Panc1 (cell line): ENCODE measurements around the gene TBCD. TPM values are rescaled to one million over a fixed set of nuclear protein-coding genes. Genes with fewer than 3 reads are reported as not detected.

Experiments used
- ATAC-seq: fragments of 200-7000 bp; cut with Tn5 transposase; 2 replicates; pipeline ENCODE4 v1.9.1; 2020; ENCODE audit warnings: mild to moderate bottlenecking, moderate library complexity
- BruUV-seq: library from RNA; stranded (reverse); fragments of 400-500 nt; replicated peaks from 2 replicates; lab custom pipeline; 2021; lab: Mats Ljungman, UMichigan
- CTCF ChIA-PET: fragments of 300-600 bp; sonication (Branson Sonifier 250); formaldehyde crosslinking; loops from one replicate; lab custom pipeline; 2022; ENCODE audit warnings: antibody characterized with exemption; lab: Charles Lee
- POLR2A ChIA-PET: fragments of 300-600 bp; sonication (Branson Sonifier 250); formaldehyde crosslinking; loops from one replicate; lab custom pipeline; 2022; ENCODE audit warnings: antibody characterized with exemption; lab: Charles Lee
- DNase-seq: peaks from one replicate; pipeline ENCODE4 v3.0.0-alpha.2; 2010; ENCODE audit warnings: low read depth, low spot score
- H3K27ac ChIP-seq: 2 replicates; pipeline ENCODE4 v1.5.1; 2011; ENCODE audit warnings: mild to moderate bottlenecking, low read length, inconsistent platforms
- H3K27me3 ChIP-seq: fragments of 200-500 bp; sonication (Bioruptor generic); 2 replicates; pipeline ENCODE4 v1.6.0; 2014; ENCODE audit warnings: low read length, inconsistent platforms; ENCODE audit not compliant: control insufficient read depth, insufficient read depth
- H3K36me3 ChIP-seq: fragments of 200-500 bp; sonication (Bioruptor generic); 2 replicates; pipeline ENCODE4 v1.5.1; 2014; ENCODE audit warnings: inconsistent platforms, mild to moderate bottlenecking, low read length, moderate library complexity; ENCODE audit not compliant: control insufficient read depth, insufficient read depth
- H3K4me1 ChIP-seq: 2 replicates; pipeline ENCODE4 v1.5.1; 2011; ENCODE audit warnings: inconsistent platforms, mild to moderate bottlenecking, low read length, moderate library complexity; ENCODE audit not compliant: control insufficient read depth, insufficient read depth
- H3K4me3 ChIP-seq, 2 experiments: 2 replicates each; pipeline ENCODE4 v1.5.1; 2011 to 2012; ENCODE audit warnings: low read depth in 2 of 2, low read length in 2 of 2, mild to moderate bottlenecking in 2 of 2, inconsistent platforms in 1 of 2, moderate library complexity in 1 of 2
- H3K9me3 ChIP-seq: fragments of 200-500 bp; sonication (Bioruptor generic); 2 replicates; pipeline ENCODE4 v1.5.1; 2014; ENCODE audit warnings: low read depth, mild to moderate bottlenecking, inconsistent platforms, low read length, moderate library complexity; ENCODE audit not compliant: control insufficient read depth, insufficient read depth
- CTCF ChIP-seq: fragments of 450-650 bp; IDR thresholded peaks from 2 replicates; pipeline ENCODE4 v1.5.1; 2017; ENCODE audit warnings: mild to moderate bottlenecking
- POLR2AphosphoS5 ChIP-seq: IDR thresholded peaks from 2 replicates; pipeline ENCODE4 v1.6.1; 2012; ENCODE audit warnings: mild to moderate bottlenecking, low read depth, low read length, moderate library complexity
- REST ChIP-seq, 2 experiments: IDR thresholded peaks; 2 replicates each; pipeline ENCODE4 v1.6.1; 2011 to 2012; ENCODE audit warnings: low read depth in 2 of 2, control low read depth in 1 of 2, low read length in 1 of 2, mild to moderate bottlenecking in 1 of 2, moderate library complexity in 1 of 2; ENCODE audit not compliant: insufficient read depth in 1 of 2
- SIN3A ChIP-seq: IDR thresholded peaks from 2 replicates; pipeline ENCODE4 v1.6.1; 2012; ENCODE audit warnings: low read depth, mild to moderate bottlenecking, low read length, moderate library complexity, borderline replicate concordance; ENCODE audit not compliant: insufficient read depth
- TCF7L2 ChIP-seq: IDR thresholded peaks from 2 replicates; pipeline ENCODE4 v1.6.1; 2011; ENCODE audit warnings: mild to moderate bottlenecking, low read depth, low read length, inconsistent platforms
- in situ Hi-C: cut with HindIII; loops from 2 replicates; pipeline ENCODE4 v1.10.0; 2016; ENCODE audit warnings: low sequenced_read_pairs, low pct_unique_long_range_greater_than_20kb
- intact Hi-C: fragments of 100-400 bp; cut with micrococcal nuclease; formaldehyde crosslinking; loops from one replicate; pipeline ENCODE4 v1.10.0; 2022; ENCODE audit not compliant: unreplicated experiment
- total RNA-seq: library from RNA; stranded (reverse); gene quantifications from one replicate; pipeline ENCODE4 v1.2.1, GENCODE V29; 2021; ENCODE audit not compliant: unreplicated experiment

TBCD gene
- total RNA-seq, 1 experiment from 2014 or later: 186 TPM

- intact Hi-C loops: no loop called here
- POLR2A ChIA-PET: interaction anchor here (0.6 kb wide), 1 partner anchor 136 kb away, joined by 3 read pairs; no protein-coding TSS in a partner anchor
- Histone ChIP-seq H3K4me1 (no peaks in the 10 kb centered on the region), H3K4me3 (no peak overlapping the region), H3K27ac (no peak overlapping the region), H3K36me3 (0 out of 2 replicates have a peak, but pooled peaks cover 2% of the 10 kb centered on the region), H3K9me3 (no peaks in the 10 kb centered on the region), H3K27me3 (no peaks in the 10 kb centered on the region)
- CTCF ChIA-PET: no interaction called here
- TF ChIP-seq CTCF (no peak), REST (IDR thresholded peaks at IDR 0.05; ENCODE audit: insufficient read depth in 1 of 2, low read depth in 2 of 2, low read length in 1 of 2) (no peak)
- in situ Hi-C loops: no loop called here
- ATAC-seq (no peak), DNase-seq (no peak)
- no TSS peak for BruUV-seq
These were observed 99.5 kb downstream of the TBCD start for GRCh38 chr17:82851381-82851780.

- CTCF ChIA-PET: no interaction called here
- H3K4me1 ChIP-seq: no peaks in the 10 kb centered on the region
- 0 out of 2 replicates have a peak, but pooled peaks cover 2% of the 10 kb centered on the region for H3K36me3 ChIP-seq
These were observed 102.4 kb downstream of the TBCD start for GRCh38 chr17:82854226-82854625.

More at GRCh38 chr17:82854226-82854625, 102.4 kb downstream of the TBCD start:
- POLR2A ChIA-PET: no interaction called here
- ATAC-seq (no peak; the same call in 1 of the 2 replicates), DNase-seq (no peak)
- Histone ChIP-seq H3K27ac (no peak overlapping the region), H3K27me3 (no peaks in the 10 kb centered on the region), H3K4me3 (no peak overlapping the region), H3K9me3 (no peaks in the 10 kb centered on the region)
- intact Hi-C loops (no loop called here), in situ Hi-C loops (no loop called here)
- TF ChIP-seq SIN3A: no peak
- no peak for TF ChIP-seq REST (IDR thresholded peaks at IDR 0.05; ENCODE audit: insufficient read depth in 1 of 2, low read depth in 2 of 2, low read length in 1 of 2)
- no peak for TF ChIP-seq CTCF
- no peak for TF ChIP-seq TCF7L2
- TF ChIP-seq POLR2AphosphoS5: no peak
- TSS peak; percentile 33 for BruUV-seq
